ENCODE measurements around the gene SLCO2A1. TPM values are rescaled to one million over a fixed set of nuclear protein-coding genes. Genes with fewer than 3 reads are reported as not detected.

Gene SLCO2A1
- total RNA-seq, 4 donors from 2014 or later, result 8.4 to 68.5 (median 22.7) TPM

DNA sequence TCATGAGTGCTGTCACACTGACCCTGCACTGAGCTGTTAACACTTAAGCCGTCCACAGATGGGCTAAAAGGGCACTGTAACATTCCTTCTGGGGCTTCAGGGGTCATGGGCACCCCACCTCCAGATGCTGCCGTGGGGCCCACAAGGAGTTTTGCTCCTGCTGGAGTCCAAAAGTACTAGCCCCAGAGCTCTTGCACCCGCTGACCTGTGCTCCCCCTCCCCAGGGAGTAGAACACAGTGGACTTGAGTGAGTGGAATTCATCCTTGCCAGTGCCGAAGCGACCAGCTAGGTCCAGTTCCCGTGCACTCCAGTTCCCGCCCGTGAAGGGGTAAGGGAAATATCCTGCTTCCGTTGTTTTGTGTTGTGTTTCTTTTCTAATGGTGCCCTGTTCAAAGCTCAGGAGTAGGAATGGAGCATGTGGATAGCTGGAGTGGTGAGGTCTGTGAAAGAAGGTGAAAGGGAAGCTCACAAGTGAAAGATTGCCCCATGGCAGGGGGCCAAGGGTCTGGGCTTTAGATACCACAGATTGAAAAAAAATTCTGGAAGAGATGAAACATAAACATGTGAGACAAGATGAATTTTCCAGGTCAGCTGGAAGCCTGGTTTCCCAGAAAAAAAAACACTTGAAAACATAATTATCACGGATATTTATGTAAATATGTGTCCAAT lies 36.6 kb downstream of the SLCO2A1 start:
- intact Hi-C loops (cut with DNase I; ENCODE audit: low total_unique reads), result no loop called here
- Histone ChIP-seq H3K27me3 (no peaks in the 10 kb centered on the region), H3K9me3 (no peaks in the 10 kb centered on the region), H3K27ac (no peak overlapping the region), H3K36me3 (no peaks in the 10 kb centered on the region), H3K4me1 (no peaks in the 10 kb centered on the region), H3K4me3 (no peak overlapping the region)
- TF ChIP-seq POLR2A (IDR thresholded peaks at IDR 0.05), result no peak
- TF ChIP-seq EP300 (IDR thresholded peaks at IDR 0.05; ENCODE audit: low read depth), result no peak
- no peak for TF ChIP-seq POLR2AphosphoS5 (IDR thresholded peaks at IDR 0.05)
- TF ChIP-seq, protein P1, sequence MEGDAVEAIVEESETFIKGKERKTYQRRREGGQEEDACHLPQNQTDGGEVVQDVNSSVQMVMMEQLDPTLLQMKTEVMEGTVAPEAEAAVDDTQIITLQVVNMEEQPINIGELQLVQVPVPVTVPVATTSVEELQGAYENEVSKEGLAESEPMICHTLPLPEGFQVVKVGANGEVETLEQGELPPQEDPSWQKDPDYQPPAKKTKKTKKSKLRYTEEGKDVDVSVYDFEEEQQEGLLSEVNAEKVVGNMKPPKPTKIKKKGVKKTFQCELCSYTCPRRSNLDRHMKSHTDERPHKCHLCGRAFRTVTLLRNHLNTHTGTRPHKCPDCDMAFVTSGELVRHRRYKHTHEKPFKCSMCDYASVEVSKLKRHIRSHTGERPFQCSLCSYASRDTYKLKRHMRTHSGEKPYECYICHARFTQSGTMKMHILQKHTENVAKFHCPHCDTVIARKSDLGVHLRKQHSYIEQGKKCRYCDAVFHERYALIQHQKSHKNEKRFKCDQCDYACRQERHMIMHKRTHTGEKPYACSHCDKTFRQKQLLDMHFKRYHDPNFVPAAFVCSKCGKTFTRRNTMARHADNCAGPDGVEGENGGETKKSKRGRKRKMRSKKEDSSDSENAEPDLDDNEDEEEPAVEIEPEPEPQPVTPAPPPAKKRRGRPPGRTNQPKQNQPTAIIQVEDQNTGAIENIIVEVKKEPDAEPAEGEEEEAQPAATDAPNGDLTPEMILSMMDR (IDR thresholded peaks at IDR 0.05), result no peak
- 33 to 80% methylated on average over 1 to 10 of the region's 10 CpGs for WGBS, 2 donors (ENCODE audit: low coverage in 1 of 2)
- in situ Hi-C loops (cut with MboI; ENCODE audit: low pct_ligation_motif_present in 1 of 4, low pct_unique_long_range_greater_than_20kb in 1 of 4, low sequenced_read_pairs in 3 of 4), result no loop called here
- no peak for DNase-seq

DNA sequence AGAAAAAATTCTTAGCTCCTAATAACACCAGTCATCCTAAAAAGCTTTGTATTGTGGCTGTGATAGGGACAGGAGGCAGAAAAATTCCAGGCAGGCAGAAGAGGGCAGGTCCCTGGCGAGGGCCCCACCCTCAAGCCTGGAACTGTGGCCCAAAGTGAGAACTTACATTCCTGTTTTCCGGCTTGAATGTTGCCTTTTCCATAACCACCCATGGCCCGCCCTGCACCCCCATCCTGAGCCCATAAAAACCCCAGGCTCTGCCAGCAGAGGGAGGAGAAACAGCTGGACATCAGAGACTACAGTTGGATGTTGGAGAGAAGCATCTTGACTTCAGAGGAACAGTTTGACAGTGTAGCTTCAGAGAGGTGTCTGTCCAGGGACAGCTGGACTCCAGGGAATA lies 37.3 kb downstream of the SLCO2A1 start:
- no peak for DNase-seq
- Histone ChIP-seq H3K27me3 (no peaks in the 10 kb centered on the region), H3K4me1 (no peaks in the 10 kb centered on the region), H3K27ac (no peak overlapping the region), H3K36me3 (no peaks in the 10 kb centered on the region), H3K4me3 (no peak overlapping the region), H3K9me3 (no peaks in the 10 kb centered on the region)
- no peak for TF ChIP-seq POLR2A (IDR thresholded peaks at IDR 0.05)
- intact Hi-C loops (cut with DNase I; ENCODE audit: low total_unique reads), result no loop called here
- 63% methylated on average over 3 of the region's 3 CpGs; no CpG with 5 or more reads in 1 of the 2 donors for WGBS, 2 donors (ENCODE audit: low coverage in 1 of 2)
- in situ Hi-C loops (cut with MboI; ENCODE audit: low pct_ligation_motif_present in 1 of 4, low pct_unique_long_range_greater_than_20kb in 1 of 4, low sequenced_read_pairs in 3 of 4), result no loop called here

DNA sequence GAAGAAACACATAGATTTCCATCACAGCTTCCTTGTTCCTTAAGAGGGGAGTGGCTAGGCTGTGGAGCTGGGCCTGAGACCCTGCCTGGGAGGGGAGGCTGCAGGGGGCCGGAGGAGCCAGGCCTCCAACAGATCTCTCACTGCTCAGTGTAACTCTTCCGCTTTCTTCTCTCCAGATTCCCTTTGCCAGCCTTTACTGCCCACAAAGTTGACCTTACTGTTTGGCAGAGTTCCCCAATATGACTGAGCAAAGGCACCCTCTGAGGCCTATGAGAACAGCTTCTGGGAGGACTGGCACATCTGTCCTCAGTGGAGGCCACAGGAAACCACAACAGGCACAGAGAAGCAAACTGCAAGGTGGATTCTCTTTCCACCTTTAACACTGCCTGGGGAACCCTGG lies 38.1 kb downstream of the SLCO2A1 start:
- H3K4me3 ChIP-seq, result no peak overlapping the region
- no peak for TF ChIP-seq POLR2AphosphoS5 (IDR thresholded peaks at IDR 0.05)
- TF ChIP-seq, protein P1 (IDR thresholded peaks at IDR 0.05), result no peak
- TF ChIP-seq EP300 (IDR thresholded peaks at IDR 0.05; ENCODE audit: low read depth), result no peak
- TF ChIP-seq POLR2A (IDR thresholded peaks at IDR 0.05), result no peak
- H3K27ac ChIP-seq, result no peak overlapping the region
- no peak for DNase-seq
- in situ Hi-C loops (cut with MboI; ENCODE audit: low pct_ligation_motif_present in 1 of 4, low pct_unique_long_range_greater_than_20kb in 1 of 4, low sequenced_read_pairs in 3 of 4) (no loop called here), intact Hi-C loops (cut with DNase I; ENCODE audit: low total_unique reads) (no loop called here)
- no peaks in the 10 kb centered on the region for H3K36me3 ChIP-seq
- 69 to 75% methylated on average over 2 of the region's 2 CpGs for WGBS, 2 donors (ENCODE audit: low coverage in 1 of 2)
- no peaks in the 10 kb centered on the region for H3K27me3 ChIP-seq
- H3K4me1 ChIP-seq, result no peaks in the 10 kb centered on the region
- no peaks in the 10 kb centered on the region for H3K9me3 ChIP-seq

DNA sequence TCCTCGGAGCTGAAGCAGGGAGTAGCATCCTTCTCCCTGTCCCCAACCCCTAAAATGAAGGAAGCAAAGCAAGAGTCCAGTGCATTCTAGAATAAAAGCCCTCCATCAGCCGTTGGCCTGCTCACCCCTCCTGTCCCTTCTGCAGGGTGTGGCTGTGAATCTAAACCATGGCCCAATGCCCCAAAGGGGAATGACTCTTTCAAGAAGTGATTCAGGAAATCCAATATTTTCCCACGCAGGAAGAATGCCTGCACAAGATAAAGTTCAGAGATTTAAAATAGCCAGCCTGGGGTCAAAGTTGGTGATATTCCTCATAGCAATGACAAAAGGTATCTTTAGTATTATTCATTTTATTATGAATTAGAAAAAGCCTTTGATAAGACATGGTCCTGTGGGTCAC lies 38.5 kb downstream of the SLCO2A1 start:
- in situ Hi-C loops (cut with MboI; ENCODE audit: low pct_ligation_motif_present in 1 of 4, low pct_unique_long_range_greater_than_20kb in 1 of 4, low sequenced_read_pairs in 3 of 4), result no loop called here
- Histone ChIP-seq H3K27me3 (no peaks in the 10 kb centered on the region), H3K36me3 (no peaks in the 10 kb centered on the region), H3K4me3 (no peak overlapping the region), H3K4me1 (no peaks in the 10 kb centered on the region), H3K9me3 (no peaks in the 10 kb centered on the region), H3K27ac (no peak overlapping the region)
- DNase-seq, result no peak
- intact Hi-C loops (cut with DNase I; ENCODE audit: low total_unique reads), result no loop called here
- whole genome bisulfite sequencing, 2 donors (ENCODE audit: low coverage in 1 of 2), result 20 to 55% methylated on average over 1 to 3 of the region's 3 CpGs
- TF ChIP-seq, protein P1 (IDR thresholded peaks at IDR 0.05), result no peak
- TF ChIP-seq POLR2A (IDR thresholded peaks at IDR 0.05), result no peak
- no peak for TF ChIP-seq POLR2AphosphoS5 (IDR thresholded peaks at IDR 0.05)
- TF ChIP-seq EP300 (IDR thresholded peaks at IDR 0.05; ENCODE audit: low read depth), result no peak
